ENCODE data around the gene ZC3H7A.

The ZC3H7A gene

GRCh38 chr16:11759163-11759834 is 37.8 kb downstream of the ZC3H7A start:
- DNase-seq = no peak
- Histone ChIP-seq H3K4me3 (ENCODE audit: control insufficient read depth in 1 of 7, extremely low read depth in 1 of 7, insufficient read depth in 4 of 7, low read depth in 2 of 7, low read length in 6 of 7) (no peak overlapping the region), H3K27me3 (replicated peaks in 2 of 5; ENCODE audit: control insufficient read depth in 4 of 5, insufficient read depth in 5 of 5, low read length in 4 of 5) (no peaks in the 10 kb centered on the region), H3K36me3 (ENCODE audit: control insufficient read depth in 4 of 4, insufficient read depth in 4 of 4, low read length in 3 of 4) (peaks cover 11 to 85% (median 62%) of the 10 kb centered on the region in 4 experiments), H3K27ac (ENCODE audit: insufficient read depth in 1 of 2, low read depth in 1 of 2, low read length in 2 of 2, poor library complexity in 1 of 2, severe bottlenecking in 2 of 2) (no peak overlapping the region), H3K4me1 (ENCODE audit: control extremely low read depth in 1 of 4, control insufficient read depth in 4 of 4, insufficient read depth in 4 of 4, low read length in 3 of 4) (no peaks in the 10 kb centered on the region), H3K9me3 (ENCODE audit: control extremely low read depth in 1 of 5, control insufficient read depth in 4 of 5, insufficient read depth in 2 of 5, low read depth in 1 of 5, low read length in 4 of 5) (no peaks in the 10 kb centered on the region)
- ChIA-PET CTCF (interaction anchor here (1.1 to 1.2 kb wide), 2 partner anchors 16 to 38 kb away, joined by 3 to 6 read pairs; partner anchors contain the start of gene ZC3H7A), POLR2A (interaction anchor here (0.5 kb wide), 1 partner anchor 79 kb away, joined by 5 read pairs; no protein-coding TSS in a partner anchor)
- 100% methylated on average over 3 of the region's 9 CpGs for WGBS (ENCODE audit: insufficient coverage)

DNA sequence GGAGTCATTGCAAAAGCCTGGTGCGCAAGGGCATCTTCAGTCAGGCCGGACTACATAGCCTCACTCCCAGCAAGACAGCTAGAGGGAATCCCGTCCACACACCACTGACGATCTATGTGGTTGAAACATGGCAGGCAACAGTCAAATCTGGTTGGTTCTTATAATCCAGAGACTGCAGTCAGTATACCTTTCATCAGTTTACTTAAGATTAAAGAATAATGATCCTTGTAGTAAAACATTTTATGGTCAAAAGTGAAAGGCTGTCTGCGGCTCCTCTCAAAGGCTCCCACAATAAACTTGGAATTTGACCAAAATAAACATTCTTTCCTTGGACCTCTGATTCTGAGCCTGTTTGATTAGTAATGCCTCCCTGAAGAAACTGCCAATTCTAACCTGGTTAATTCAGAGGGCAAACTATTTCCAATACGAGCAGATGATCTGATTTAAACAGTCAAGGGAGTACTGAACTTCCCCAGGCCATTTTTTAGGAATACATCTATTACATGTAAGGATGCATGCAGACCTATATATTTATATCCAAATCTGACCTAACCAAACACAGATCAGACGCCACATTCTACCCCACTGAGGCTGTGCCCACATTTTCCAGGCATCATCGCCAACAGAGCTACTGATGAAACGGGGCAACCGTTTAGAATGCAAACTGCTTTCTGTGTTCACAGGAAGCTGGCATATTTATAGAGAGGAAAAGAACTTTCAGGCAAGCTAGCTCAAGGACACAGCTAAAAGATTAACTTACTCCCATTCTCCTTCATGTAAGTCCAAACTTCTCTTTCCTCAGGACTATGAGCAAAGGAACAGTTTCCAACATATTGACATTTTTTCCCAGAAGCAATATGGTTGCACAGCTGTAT is 39.1 kb downstream of the ZC3H7A start:
- Histone ChIP-seq H3K4me1 (ENCODE audit: control extremely low read depth in 1 of 4, control insufficient read depth in 4 of 4, insufficient read depth in 4 of 4, low read length in 3 of 4) (no peaks in the 10 kb centered on the region), H3K36me3 (ENCODE audit: control insufficient read depth in 4 of 4, insufficient read depth in 4 of 4, low read length in 3 of 4) (peaks cover 14 to 91% (median 66%) of the 10 kb centered on the region in 4 experiments), H3K27me3 (replicated peaks in 2 of 5; ENCODE audit: control insufficient read depth in 4 of 5, insufficient read depth in 5 of 5, low read length in 4 of 5) (no peaks in the 10 kb centered on the region), H3K9me3 (ENCODE audit: control extremely low read depth in 1 of 5, control insufficient read depth in 4 of 5, insufficient read depth in 2 of 5, low read depth in 1 of 5, low read length in 4 of 5) (no peaks in the 10 kb centered on the region), H3K27ac (ENCODE audit: insufficient read depth in 1 of 2, low read depth in 1 of 2, low read length in 2 of 2, poor library complexity in 1 of 2, severe bottlenecking in 2 of 2) (no peak overlapping the region), H3K4me3 (ENCODE audit: control insufficient read depth in 1 of 7, extremely low read depth in 1 of 7, insufficient read depth in 4 of 7, low read depth in 2 of 7, low read length in 6 of 7) (no peak overlapping the region)
- POLR2A ChIA-PET = no interaction called here
- CTCF ChIA-PET = no interaction called here
- 92% methylated on average over 8 of the region's 10 CpGs for WGBS (ENCODE audit: insufficient coverage)
- DNase-seq = no peak

GRCh38 chr16:11756248-11756647 is 40.8 kb downstream of the ZC3H7A start:
- ChIA-PET CTCF (no interaction called here), POLR2A (no interaction called here)
- Histone ChIP-seq H3K27ac (ENCODE audit: insufficient read depth in 1 of 2, low read depth in 1 of 2, low read length in 2 of 2, poor library complexity in 1 of 2, severe bottlenecking in 2 of 2) (no peak overlapping the region), H3K27me3 (replicated peaks in 2 of 5; ENCODE audit: control insufficient read depth in 4 of 5, insufficient read depth in 5 of 5, low read length in 4 of 5) (no peaks in the 10 kb centered on the region), H3K4me1 (ENCODE audit: control extremely low read depth in 1 of 4, control insufficient read depth in 4 of 4, insufficient read depth in 4 of 4, low read length in 3 of 4) (no peaks in the 10 kb centered on the region), H3K36me3 (ENCODE audit: control insufficient read depth in 4 of 4, insufficient read depth in 4 of 4, low read length in 3 of 4) (peaks cover 19 to 90% (median 68%) of the 10 kb centered on the region in 4 experiments), H3K9me3 (ENCODE audit: control extremely low read depth in 1 of 5, control insufficient read depth in 4 of 5, insufficient read depth in 2 of 5, low read depth in 1 of 5, low read length in 4 of 5) (no peaks in the 10 kb centered on the region), H3K4me3 (ENCODE audit: control insufficient read depth in 1 of 7, extremely low read depth in 1 of 7, insufficient read depth in 4 of 7, low read depth in 2 of 7, low read length in 6 of 7) (no peak overlapping the region)
- WGBS (ENCODE audit: insufficient coverage) = 100% methylated on average over 2 of the region's 3 CpGs
- no peak for DNase-seq

DNA sequence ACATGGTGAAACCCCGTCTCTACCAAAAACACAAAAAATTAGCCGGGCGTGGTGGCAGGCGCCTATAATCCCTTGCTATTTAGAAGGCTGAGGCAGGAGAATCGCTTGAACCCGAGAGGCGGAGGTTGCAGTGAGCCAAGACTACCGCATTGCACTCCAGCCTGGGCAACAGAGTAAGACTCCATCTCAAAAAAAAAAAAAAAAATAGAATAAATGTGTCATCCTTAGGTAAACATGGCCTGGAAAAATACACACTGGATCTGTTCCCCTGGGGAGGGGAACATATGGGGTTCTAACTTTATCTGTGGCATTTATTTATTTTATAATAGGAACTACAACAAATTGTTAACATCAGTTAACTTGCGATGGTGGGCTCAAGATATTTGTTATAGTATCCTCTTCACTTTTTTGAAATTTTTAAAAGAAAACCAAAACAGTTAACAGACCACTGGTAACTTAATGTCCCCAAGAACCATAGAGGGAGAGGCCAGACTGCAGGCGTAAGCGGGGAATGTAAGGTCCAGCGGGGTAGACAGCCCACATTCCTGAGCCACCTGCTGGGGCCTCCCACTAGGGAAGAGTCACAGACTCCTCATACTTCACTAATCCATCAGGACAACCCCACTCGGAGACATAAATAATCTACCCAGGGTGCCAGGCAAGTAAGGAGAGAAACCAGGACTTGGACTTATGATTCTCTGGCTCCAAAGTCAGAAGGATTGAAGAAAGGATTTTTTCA is 41.9 kb downstream of the ZC3H7A start:
- Histone ChIP-seq H3K27ac (ENCODE audit: insufficient read depth in 1 of 2, low read depth in 1 of 2, low read length in 2 of 2, poor library complexity in 1 of 2, severe bottlenecking in 2 of 2) (no peak overlapping the region), H3K36me3 (ENCODE audit: control insufficient read depth in 4 of 4, insufficient read depth in 4 of 4, low read length in 3 of 4) (peaks cover 20 to 87% (median 64%) of the 10 kb centered on the region in 4 experiments), H3K4me1 (ENCODE audit: control extremely low read depth in 1 of 4, control insufficient read depth in 4 of 4, insufficient read depth in 4 of 4, low read length in 3 of 4) (no peaks in the 10 kb centered on the region), H3K4me3 (ENCODE audit: control insufficient read depth in 1 of 7, extremely low read depth in 1 of 7, insufficient read depth in 4 of 7, low read depth in 2 of 7, low read length in 6 of 7) (no peak overlapping the region), H3K9me3 (ENCODE audit: control extremely low read depth in 1 of 5, control insufficient read depth in 4 of 5, insufficient read depth in 2 of 5, low read depth in 1 of 5, low read length in 4 of 5) (no peaks in the 10 kb centered on the region), H3K27me3 (replicated peaks in 2 of 5; ENCODE audit: control insufficient read depth in 4 of 5, insufficient read depth in 5 of 5, low read length in 4 of 5) (no peaks in the 10 kb centered on the region)
- CTCF ChIA-PET = no interaction called here
- WGBS (ENCODE audit: insufficient coverage) = 97% methylated on average over 3 of the region's 13 CpGs
- POLR2A ChIA-PET = no interaction called here
- DNase-seq = no peak

DNA sequence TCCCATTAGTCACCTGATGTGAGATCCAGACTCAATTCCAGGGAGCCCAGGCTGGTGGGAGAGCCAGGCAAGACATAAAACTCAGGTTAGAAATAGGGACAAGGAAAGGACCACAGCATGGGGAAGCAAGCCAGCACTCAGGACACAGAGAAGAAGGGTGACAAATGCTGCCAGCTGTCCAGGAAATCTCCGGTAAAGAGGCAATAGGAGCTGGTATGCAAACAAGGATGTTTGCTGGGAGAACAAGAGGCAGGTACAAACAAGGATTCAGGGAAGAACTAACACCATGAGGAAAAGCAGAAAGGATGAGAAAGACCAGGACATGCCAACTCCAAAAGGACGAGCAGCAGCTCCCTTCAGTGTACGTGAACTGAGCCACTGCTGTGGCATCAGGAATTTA is 44.2 kb downstream of the ZC3H7A start:
- Histone ChIP-seq H3K4me1 (ENCODE audit: control extremely low read depth in 1 of 4, control insufficient read depth in 4 of 4, insufficient read depth in 4 of 4, low read length in 3 of 4) (no peaks in the 10 kb centered on the region), H3K4me3 (ENCODE audit: control insufficient read depth in 1 of 7, extremely low read depth in 1 of 7, insufficient read depth in 4 of 7, low read depth in 2 of 7, low read length in 6 of 7) (no peak overlapping the region), H3K27ac (ENCODE audit: insufficient read depth in 1 of 2, low read depth in 1 of 2, low read length in 2 of 2, poor library complexity in 1 of 2, severe bottlenecking in 2 of 2) (no peak overlapping the region), H3K27me3 (replicated peaks in 2 of 5; ENCODE audit: control insufficient read depth in 4 of 5, insufficient read depth in 5 of 5, low read length in 4 of 5) (no peaks in the 10 kb centered on the region), H3K9me3 (ENCODE audit: control extremely low read depth in 1 of 5, control insufficient read depth in 4 of 5, insufficient read depth in 2 of 5, low read depth in 1 of 5, low read length in 4 of 5) (no peaks in the 10 kb centered on the region), H3K36me3 (ENCODE audit: control insufficient read depth in 4 of 4, insufficient read depth in 4 of 4, low read length in 3 of 4) (peaks cover 19 to 78% (median 54%) of the 10 kb centered on the region in 4 experiments)
- 100% methylated on average over 3 of the region's 3 CpGs for WGBS (ENCODE audit: insufficient coverage)
- DNase-seq = no peak
- CTCF ChIA-PET = no interaction called here
- POLR2A ChIA-PET = interaction anchor here (1.0 kb wide), 1 partner anchor 9 kb away, joined by 3 read pairs; no protein-coding TSS in a partner anchor

- WGBS (ENCODE audit: insufficient coverage) = 92% methylated on average over 6 of the region's 7 CpGs
- POLR2A ChIA-PET = interaction anchor here (0.6 kb wide), 1 partner anchor 75 kb away, joined by 7 read pairs; no protein-coding TSS in a partner anchor
- Histone ChIP-seq H3K36me3 (ENCODE audit: control insufficient read depth in 4 of 4, insufficient read depth in 4 of 4, low read length in 3 of 4) (peaks cover 17 to 52% (median 34%) of the 10 kb centered on the region in 4 experiments), H3K4me3 (ENCODE audit: control insufficient read depth in 1 of 7, extremely low read depth in 1 of 7, insufficient read depth in 4 of 7, low read depth in 2 of 7, low read length in 6 of 7) (no peak overlapping the region), H3K9me3 (ENCODE audit: control extremely low read depth in 1 of 5, control insufficient read depth in 4 of 5, insufficient read depth in 2 of 5, low read depth in 1 of 5, low read length in 4 of 5) (no peaks in the 10 kb centered on the region), H3K27ac (ENCODE audit: insufficient read depth in 1 of 2, low read depth in 1 of 2, low read length in 2 of 2, poor library complexity in 1 of 2, severe bottlenecking in 2 of 2) (no peak overlapping the region), H3K4me1 (ENCODE audit: control extremely low read depth in 1 of 4, control insufficient read depth in 4 of 4, insufficient read depth in 4 of 4, low read length in 3 of 4) (no peaks in the 10 kb centered on the region), H3K27me3 (replicated peaks in 2 of 5; ENCODE audit: control insufficient read depth in 4 of 5, insufficient read depth in 5 of 5, low read length in 4 of 5) (no peaks in the 10 kb centered on the region)
- no peak for DNase-seq
- CTCF ChIA-PET = interaction anchor here (1.2 kb wide), 1 partner anchor 14 kb away, joined by 3 read pairs; no protein-coding TSS in a partner anchor
Measured at GRCh38 chr16:11750056-11750455, 47.0 kb downstream of the ZC3H7A start.

All from common myeloid progenitor, CD34-positive (primary cell).